Head of caudate nucleus (tissue), 42 donors: ENCODE data around the gene OR6C75.

Experiments used
- DNase-seq, 42 donors: peaks; one replicate each; pipeline versions ENCODE4 v3.0.0 to v3.0.0-alpha.2; 2020 to 2021; ENCODE audit warnings: mixed read lengths in 7 of 42
- intact Hi-C: fragments of 100-400 bp; cut with DNase I; formaldehyde crosslinking; loops from one replicate; pipeline ENCODE4 v1.15.0; 2022

OR6C75 gene

GRCh38 chr12:55416961-55417360 lies 54.2 kb downstream of the OR6C75 start:
- intact Hi-C loops, result no loop called here
- no peak for DNase-seq
